Measurements from ENCODE around the gene LRRC46. TPM values are rescaled to one million over a fixed set of nuclear protein-coding genes. Genes with fewer than 3 reads are reported as not detected.

Gene LRRC46
- total RNA-seq, 1 donor = not detected

GRCh38 chr17:47803751-47804150 is 27.7 kb upstream of the LRRC46 start:
- H3K4me3 ChIP-seq (ENCODE audit: low read depth, low read length) = no peak overlapping the region
- no peak for TF ChIP-seq CTCF (IDR thresholded peaks at IDR 0.05; ENCODE audit: insufficient read depth, low read length)
- DNase-seq (ENCODE audit: low read depth) = no peak

DNA sequence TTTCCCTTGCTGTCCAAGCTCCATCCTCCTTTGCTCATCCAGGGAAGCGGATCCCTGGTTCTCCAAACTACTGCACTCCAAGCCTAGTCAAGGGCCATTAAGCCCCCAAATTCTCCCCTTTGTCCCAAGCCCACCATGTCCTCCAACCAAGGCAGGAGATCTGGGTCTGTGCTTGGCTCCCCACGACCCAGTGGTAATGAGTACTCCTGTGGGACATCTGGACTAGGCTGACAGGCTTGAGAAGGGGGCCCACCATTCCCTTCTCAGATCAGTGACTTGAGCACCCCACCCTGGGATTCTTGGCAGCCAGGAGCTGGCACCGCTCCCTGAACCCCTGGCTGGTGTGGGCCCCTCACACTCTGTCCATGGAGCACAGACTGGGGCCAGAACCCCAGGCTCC is 27.0 kb upstream of the LRRC46 start:
- DNase-seq (ENCODE audit: low read depth) = no peak
- no peak for TF ChIP-seq CTCF (IDR thresholded peaks at IDR 0.05; ENCODE audit: insufficient read depth, low read length)
- no peak overlapping the region for H3K4me3 ChIP-seq (ENCODE audit: low read depth, low read length)

GRCh38 chr17:47806026-47806912 is 25.2 kb upstream of the LRRC46 start:
- DNase-seq (ENCODE audit: low read depth) = no peak
- no peak overlapping the region for H3K4me3 ChIP-seq (ENCODE audit: low read depth, low read length)
- no peak for TF ChIP-seq CTCF (IDR thresholded peaks at IDR 0.05; ENCODE audit: insufficient read depth, low read length)

DNA sequence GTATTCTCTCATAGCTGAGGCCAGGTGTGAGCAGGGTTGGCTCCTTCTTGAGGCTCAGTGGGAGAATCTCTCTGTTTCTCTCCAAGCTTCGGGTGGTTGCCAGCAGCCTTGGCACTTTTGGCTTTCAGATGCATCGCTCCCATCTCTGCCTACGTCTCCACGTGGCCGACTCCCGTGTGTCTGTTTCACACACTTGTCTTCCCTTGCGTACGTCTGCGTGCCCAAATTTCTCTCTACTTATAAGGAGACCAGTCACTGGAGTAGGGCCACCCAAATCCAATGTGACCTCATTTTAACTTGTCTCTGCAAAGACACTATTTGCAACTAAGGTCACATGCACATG is 24.6 kb upstream of the LRRC46 start:
- no peak for TF ChIP-seq CTCF (IDR thresholded peaks at IDR 0.05; ENCODE audit: insufficient read depth, low read length)
- no peak for DNase-seq (ENCODE audit: low read depth)
- H3K4me3 ChIP-seq (ENCODE audit: low read depth, low read length) = no peak overlapping the region

- DNase-seq (ENCODE audit: low read depth) = no peak
- no peak overlapping the region for H3K4me3 ChIP-seq (ENCODE audit: low read depth, low read length)
- no peak for TF ChIP-seq CTCF (IDR thresholded peaks at IDR 0.05; ENCODE audit: insufficient read depth, low read length)
Observed at GRCh38 chr17:47807421-47807820, 24.0 kb upstream of the LRRC46 start.

DNA sequence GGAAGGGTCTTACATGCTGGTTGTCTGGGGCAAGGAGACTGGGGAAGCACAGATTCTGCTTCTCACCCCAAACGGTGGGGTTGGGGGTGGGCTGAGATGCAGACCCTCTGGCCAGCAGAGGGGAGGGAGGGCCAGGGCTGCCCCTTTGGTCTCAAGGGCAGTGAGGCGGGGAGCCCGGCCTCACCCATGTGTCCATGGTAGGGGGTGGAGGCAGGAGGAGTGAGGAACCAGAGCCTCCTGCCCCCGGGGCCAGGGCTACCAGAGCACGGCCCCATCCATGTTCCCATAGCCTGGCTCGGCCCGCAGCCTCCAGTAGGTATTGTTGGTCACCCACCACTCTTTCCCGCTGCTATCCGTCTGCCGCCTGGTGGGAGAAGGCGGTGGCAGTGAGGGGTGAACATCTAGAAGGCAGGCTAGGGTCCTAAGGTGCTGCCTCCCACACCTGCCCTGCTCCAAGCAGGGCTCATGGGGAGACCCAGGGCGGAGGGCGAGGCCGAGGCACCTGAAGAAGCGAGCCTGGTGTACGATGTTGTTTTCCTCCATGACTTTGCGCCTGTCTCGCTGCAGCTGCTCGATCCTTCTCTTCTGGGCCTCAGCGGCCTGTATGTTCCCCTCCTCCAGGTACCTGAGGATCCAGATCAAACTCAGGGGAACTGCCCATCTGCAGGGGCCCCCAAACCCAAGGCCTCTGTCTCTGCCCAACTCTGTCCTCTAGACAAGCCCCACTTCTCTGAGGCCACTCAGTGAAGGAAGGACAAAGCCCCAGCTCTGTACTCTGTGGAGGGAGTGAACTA is 23.2 kb upstream of the LRRC46 start:
- DNase-seq (ENCODE audit: low read depth) = no peak
- H3K4me3 ChIP-seq (ENCODE audit: low read depth, low read length) = no peak overlapping the region
- no peak for TF ChIP-seq CTCF (IDR thresholded peaks at IDR 0.05; ENCODE audit: insufficient read depth, low read length)

Measured in fibroblast of the aortic adventitia (primary cell).